Liver (tissue), 3 donors: Measurements from ENCODE around the gene PLA2G7.

Source experiments
- EGR1 ChIP-seq, 2 donors: IDR thresholded peaks; 2 replicates each; pipeline ENCODE4 v1.6.1; 2016 to 2018; ENCODE audit warnings: antibody characterized with exemption in 2 of 2, low read depth in 2 of 2
- FOXA1 ChIP-seq: IDR thresholded peaks from 2 replicates; pipeline ENCODE4 v1.6.1; 2016; ENCODE audit warnings: antibody characterized with exemption
- GABPA ChIP-seq, 2 donors: IDR thresholded peaks in 1 of 2; conservative IDR thresholded peaks in 1 of 2; 2 replicates each; pipeline ENCODE4 v1.6.1; 2016; ENCODE audit warnings: antibody characterized with exemption in 2 of 2, mild to moderate bottlenecking in 1 of 2, moderate library complexity in 1 of 2
- HNF4G ChIP-seq: IDR thresholded peaks from 2 replicates; pipeline ENCODE4 v1.6.1; 2016; ENCODE audit warnings: antibody characterized with exemption
- JUND ChIP-seq, 2 donors: IDR thresholded peaks; 2 replicates each; pipeline ENCODE4 v1.6.1; 2016; ENCODE audit warnings: antibody characterized with exemption in 2 of 2
- RAD21 ChIP-seq, 2 donors: IDR thresholded peaks; 2 replicates each; pipeline ENCODE4 v1.6.1; 2016; ENCODE audit warnings: antibody characterized with exemption in 2 of 2, mild to moderate bottlenecking in 2 of 2
- SP1 ChIP-seq: IDR thresholded peaks from 2 replicates; pipeline ENCODE4 v1.6.1; 2018; ENCODE audit warnings: antibody characterized with exemption, mild to moderate bottlenecking
- TAF1 ChIP-seq: conservative IDR thresholded peaks from 2 replicates; pipeline ENCODE4 v1.6.1; 2016; ENCODE audit warnings: antibody characterized with exemption, mild to moderate bottlenecking
- YY1 ChIP-seq: IDR thresholded peaks from 2 replicates; pipeline ENCODE4 v1.6.1; 2016; ENCODE audit warnings: antibody characterized with exemption, mild to moderate bottlenecking
- TF ChIP-seq, protein P1 (sequence below): fragments of 150-350 bp; IDR thresholded peaks from 2 replicates; pipeline ENCODE4 v1.5.1; 2017; ENCODE audit warnings: improper control_type of control experiment, low read depth, low read length; ENCODE audit not compliant: missing input control
- TF ChIP-seq, protein P2 (sequence below): IDR thresholded peaks from 2 replicates; pipeline ENCODE4 v1.6.1; 2016; ENCODE audit warnings: antibody characterized with exemption
- TF ChIP-seq, protein P3 (sequence below): IDR thresholded peaks from 2 replicates; pipeline ENCODE4 v1.6.1; 2016; ENCODE audit warnings: antibody characterized with exemption
- TF ChIP-seq, protein P4 (sequence below): IDR thresholded peaks from 2 replicates; pipeline ENCODE4 v1.6.1; 2016; ENCODE audit warnings: antibody characterized with exemption, mild to moderate bottlenecking
- donor health status: healthy.
- donor health status: healthy.

DNA sequence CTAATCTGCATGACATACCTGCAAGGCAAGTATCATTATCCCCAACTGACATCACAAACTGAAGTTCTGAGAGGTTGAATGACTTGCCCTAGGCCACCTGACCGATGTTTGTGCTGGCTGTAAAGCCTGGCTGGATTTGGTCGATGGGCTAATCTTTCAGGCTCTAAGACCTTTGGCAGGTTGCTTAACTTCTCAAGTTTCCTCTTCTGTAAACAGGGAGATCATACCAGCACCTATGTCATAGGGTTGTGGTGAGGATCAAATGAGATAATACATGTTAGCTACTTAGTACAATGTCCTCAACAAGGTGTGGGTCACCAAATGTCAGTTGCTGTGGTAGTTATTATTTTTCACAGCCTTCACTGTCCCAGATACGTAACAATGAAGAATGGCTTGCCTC, 25.8 kb upstream of the PLA2G7 start:
- TF ChIP-seq HNF4G: no peak
- TF ChIP-seq, protein P1, sequence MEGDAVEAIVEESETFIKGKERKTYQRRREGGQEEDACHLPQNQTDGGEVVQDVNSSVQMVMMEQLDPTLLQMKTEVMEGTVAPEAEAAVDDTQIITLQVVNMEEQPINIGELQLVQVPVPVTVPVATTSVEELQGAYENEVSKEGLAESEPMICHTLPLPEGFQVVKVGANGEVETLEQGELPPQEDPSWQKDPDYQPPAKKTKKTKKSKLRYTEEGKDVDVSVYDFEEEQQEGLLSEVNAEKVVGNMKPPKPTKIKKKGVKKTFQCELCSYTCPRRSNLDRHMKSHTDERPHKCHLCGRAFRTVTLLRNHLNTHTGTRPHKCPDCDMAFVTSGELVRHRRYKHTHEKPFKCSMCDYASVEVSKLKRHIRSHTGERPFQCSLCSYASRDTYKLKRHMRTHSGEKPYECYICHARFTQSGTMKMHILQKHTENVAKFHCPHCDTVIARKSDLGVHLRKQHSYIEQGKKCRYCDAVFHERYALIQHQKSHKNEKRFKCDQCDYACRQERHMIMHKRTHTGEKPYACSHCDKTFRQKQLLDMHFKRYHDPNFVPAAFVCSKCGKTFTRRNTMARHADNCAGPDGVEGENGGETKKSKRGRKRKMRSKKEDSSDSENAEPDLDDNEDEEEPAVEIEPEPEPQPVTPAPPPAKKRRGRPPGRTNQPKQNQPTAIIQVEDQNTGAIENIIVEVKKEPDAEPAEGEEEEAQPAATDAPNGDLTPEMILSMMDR: no peak
- TF ChIP-seq, protein P2, sequence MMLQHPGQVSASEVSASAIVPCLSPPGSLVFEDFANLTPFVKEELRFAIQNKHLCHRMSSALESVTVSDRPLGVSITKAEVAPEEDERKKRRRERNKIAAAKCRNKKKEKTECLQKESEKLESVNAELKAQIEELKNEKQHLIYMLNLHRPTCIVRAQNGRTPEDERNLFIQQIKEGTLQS: no peak
- TF ChIP-seq GABPA (IDR thresholded peaks at IDR 0.05 in 1 of 2, conservative IDR thresholded peaks at IDR 0.05 in 1 of 2): no peak
- no peak for TF ChIP-seq YY1
- TF ChIP-seq EGR1 (IDR thresholded peaks at IDR 0.05; ENCODE audit: low read depth in 2 of 2): no peak
- no peak for TF ChIP-seq SP1
- TF ChIP-seq, protein P3, sequence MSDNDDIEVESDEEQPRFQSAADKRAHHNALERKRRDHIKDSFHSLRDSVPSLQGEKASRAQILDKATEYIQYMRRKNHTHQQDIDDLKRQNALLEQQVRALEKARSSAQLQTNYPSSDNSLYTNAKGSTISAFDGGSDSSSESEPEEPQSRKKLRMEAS: no peak
- TF ChIP-seq TAF1: no peak
- TF ChIP-seq, protein P4, sequence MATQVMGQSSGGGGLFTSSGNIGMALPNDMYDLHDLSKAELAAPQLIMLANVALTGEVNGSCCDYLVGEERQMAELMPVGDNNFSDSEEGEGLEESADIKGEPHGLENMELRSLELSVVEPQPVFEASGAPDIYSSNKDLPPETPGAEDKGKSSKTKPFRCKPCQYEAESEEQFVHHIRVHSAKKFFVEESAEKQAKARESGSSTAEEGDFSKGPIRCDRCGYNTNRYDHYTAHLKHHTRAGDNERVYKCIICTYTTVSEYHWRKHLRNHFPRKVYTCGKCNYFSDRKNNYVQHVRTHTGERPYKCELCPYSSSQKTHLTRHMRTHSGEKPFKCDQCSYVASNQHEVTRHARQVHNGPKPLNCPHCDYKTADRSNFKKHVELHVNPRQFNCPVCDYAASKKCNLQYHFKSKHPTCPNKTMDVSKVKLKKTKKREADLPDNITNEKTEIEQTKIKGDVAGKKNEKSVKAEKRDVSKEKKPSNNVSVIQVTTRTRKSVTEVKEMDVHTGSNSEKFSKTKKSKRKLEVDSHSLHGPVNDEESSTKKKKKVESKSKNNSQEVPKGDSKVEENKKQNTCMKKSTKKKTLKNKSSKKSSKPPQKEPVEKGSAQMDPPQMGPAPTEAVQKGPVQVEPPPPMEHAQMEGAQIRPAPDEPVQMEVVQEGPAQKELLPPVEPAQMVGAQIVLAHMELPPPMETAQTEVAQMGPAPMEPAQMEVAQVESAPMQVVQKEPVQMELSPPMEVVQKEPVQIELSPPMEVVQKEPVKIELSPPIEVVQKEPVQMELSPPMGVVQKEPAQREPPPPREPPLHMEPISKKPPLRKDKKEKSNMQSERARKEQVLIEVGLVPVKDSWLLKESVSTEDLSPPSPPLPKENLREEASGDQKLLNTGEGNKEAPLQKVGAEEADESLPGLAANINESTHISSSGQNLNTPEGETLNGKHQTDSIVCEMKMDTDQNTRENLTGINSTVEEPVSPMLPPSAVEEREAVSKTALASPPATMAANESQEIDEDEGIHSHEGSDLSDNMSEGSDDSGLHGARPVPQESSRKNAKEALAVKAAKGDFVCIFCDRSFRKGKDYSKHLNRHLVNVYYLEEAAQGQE: no peak
- TF ChIP-seq JUND (IDR thresholded peaks at IDR 0.05): no peak
- TF ChIP-seq FOXA1: no peak
- no peak for TF ChIP-seq RAD21 (IDR thresholded peaks at IDR 0.05)
